ENCODE results near the gene PIGT. TPM values are rescaled to one million over a fixed set of nuclear protein-coding genes. Genes with fewer than 3 reads are reported as not detected.

Gene PIGT
- total RNA-seq: 10 to 100 TPM; 33.6 to 64.5 (median 45.6) TPM

GRCh38 chr20:45415822-45416637 is at the start of gene PIGT:
PIGT (plus strand) TSS chr20:45416141; CDS start chr20:45416157, 16 bp downstream.
- peak in 1 of 2 donors; percentile 27 for TF ChIP-seq POLR2A (IDR thresholded peaks at IDR 0.05)
- TF ChIP-seq, protein P1, sequence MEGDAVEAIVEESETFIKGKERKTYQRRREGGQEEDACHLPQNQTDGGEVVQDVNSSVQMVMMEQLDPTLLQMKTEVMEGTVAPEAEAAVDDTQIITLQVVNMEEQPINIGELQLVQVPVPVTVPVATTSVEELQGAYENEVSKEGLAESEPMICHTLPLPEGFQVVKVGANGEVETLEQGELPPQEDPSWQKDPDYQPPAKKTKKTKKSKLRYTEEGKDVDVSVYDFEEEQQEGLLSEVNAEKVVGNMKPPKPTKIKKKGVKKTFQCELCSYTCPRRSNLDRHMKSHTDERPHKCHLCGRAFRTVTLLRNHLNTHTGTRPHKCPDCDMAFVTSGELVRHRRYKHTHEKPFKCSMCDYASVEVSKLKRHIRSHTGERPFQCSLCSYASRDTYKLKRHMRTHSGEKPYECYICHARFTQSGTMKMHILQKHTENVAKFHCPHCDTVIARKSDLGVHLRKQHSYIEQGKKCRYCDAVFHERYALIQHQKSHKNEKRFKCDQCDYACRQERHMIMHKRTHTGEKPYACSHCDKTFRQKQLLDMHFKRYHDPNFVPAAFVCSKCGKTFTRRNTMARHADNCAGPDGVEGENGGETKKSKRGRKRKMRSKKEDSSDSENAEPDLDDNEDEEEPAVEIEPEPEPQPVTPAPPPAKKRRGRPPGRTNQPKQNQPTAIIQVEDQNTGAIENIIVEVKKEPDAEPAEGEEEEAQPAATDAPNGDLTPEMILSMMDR (IDR thresholded peaks at IDR 0.05): no peak
- 0 to 1% methylated on average over 45 to 52 of the region's 52 CpGs for WGBS, 2 donors
- peak; percentile 86 to 97 for DNase-seq (ENCODE audit: low spot score in 2 of 2)
- intact Hi-C loops (cut with DNase I; ENCODE audit: low total_unique reads): no loop called here
- H3K4me3 ChIP-seq (ENCODE audit: low read depth, poor library complexity, severe bottlenecking): peak within 1 kb of the TSS; percentile 96

DNA sequence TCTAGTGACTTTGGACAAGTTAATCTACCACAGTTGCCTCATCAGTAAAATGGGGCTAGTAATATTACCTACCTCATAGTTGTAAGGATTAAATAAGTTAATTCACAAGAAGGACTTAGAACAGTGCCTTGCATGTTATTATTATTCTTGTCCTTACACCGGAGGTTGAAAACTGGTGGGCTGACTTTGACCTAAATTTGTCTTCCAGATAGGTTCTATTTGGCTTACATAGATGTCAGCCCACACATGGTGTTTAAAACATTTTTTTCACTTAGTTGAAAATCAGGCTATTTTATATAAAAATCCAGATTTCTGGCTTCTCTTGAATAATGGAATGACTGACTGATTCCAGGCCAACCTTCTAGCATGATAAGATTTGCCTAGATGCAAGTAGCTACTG is 49.7 kb upstream of the PIGT start:
- WGBS, 2 donors: 83 to 91% methylated on average over 1 of the region's 1 CpG
- no peak overlapping the region for H3K4me3 ChIP-seq (ENCODE audit: low read depth, poor library complexity, severe bottlenecking)
- no peak for DNase-seq (ENCODE audit: low spot score in 2 of 2)
- intact Hi-C loops (cut with DNase I; ENCODE audit: low total_unique reads): no loop called here
- TF ChIP-seq POLR2A (IDR thresholded peaks at IDR 0.05): no peak
- TF ChIP-seq, protein P1 (IDR thresholded peaks at IDR 0.05): no peak

DNA sequence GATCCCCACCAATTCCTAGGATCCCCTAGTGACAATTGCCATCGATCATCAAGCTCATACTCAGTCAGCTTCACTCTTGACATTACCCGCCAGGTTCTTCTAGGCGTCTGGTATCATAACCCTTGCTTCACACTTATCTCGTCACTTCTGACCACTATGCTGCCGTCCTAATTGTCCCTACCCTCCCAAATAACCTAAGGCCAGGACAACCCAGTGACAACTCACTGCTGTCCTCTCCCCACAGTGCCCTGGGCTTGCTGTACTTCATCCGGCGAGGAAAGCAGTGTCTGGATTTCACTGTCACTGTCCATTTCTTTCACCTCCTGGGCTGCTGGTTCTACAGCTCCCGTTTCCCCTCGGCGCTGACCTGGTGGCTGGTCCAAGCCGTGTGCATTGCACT is 49.3 kb upstream of the PIGT start:
- TF ChIP-seq, protein P1 (IDR thresholded peaks at IDR 0.05): no peak
- TF ChIP-seq POLR2A (IDR thresholded peaks at IDR 0.05): no peak
- intact Hi-C loops (cut with DNase I; ENCODE audit: low total_unique reads): no loop called here
- 87 to 93% methylated on average over 11 of the region's 11 CpGs for WGBS, 2 donors
- H3K4me3 ChIP-seq (ENCODE audit: low read depth, poor library complexity, severe bottlenecking): no peak overlapping the region
- no peak for DNase-seq (ENCODE audit: low spot score in 2 of 2)

DNA sequence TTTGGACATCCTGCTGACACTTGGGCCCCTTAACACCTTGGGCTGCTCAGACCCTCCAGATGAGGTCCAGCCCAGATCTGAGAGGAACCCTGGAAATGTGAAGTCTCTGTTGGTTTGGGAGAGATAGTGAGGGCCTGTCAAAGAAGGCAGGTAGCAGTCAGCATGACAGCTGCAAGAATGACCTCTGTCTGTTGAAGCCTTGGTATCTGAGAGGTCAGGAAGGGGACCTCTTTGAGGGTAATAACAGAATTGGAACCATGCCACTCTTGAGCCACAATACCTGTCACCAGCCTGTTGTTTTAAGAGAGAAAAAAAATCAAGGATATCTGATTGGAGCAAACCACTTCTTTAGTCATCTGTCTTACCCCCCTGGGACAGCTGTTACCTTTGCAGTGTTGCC is 48.8 kb upstream of the PIGT start:
- TF ChIP-seq, protein P1 (IDR thresholded peaks at IDR 0.05): no peak
- no peak for TF ChIP-seq POLR2A (IDR thresholded peaks at IDR 0.05)
- no peak overlapping the region for H3K4me3 ChIP-seq (ENCODE audit: low read depth, poor library complexity, severe bottlenecking)
- DNase-seq (ENCODE audit: low spot score in 2 of 2): no peak
- intact Hi-C loops (cut with DNase I; ENCODE audit: low total_unique reads): no loop called here

GRCh38 chr20:45368221-45368980 is 47.5 kb upstream of the PIGT start:
- intact Hi-C loops (cut with DNase I; ENCODE audit: low total_unique reads): no loop called here
- DNase-seq (ENCODE audit: low spot score in 2 of 2): no peak

More at GRCh38 chr20:45368221-45368980, 47.5 kb upstream of the PIGT start:
- H3K4me3 ChIP-seq (ENCODE audit: low read depth, poor library complexity, severe bottlenecking): no peak overlapping the region
- no peak for TF ChIP-seq POLR2A (IDR thresholded peaks at IDR 0.05)
- TF ChIP-seq, protein P1 (IDR thresholded peaks at IDR 0.05): no peak
- 66 to 85% methylated on average over 6 of the region's 6 CpGs for WGBS, 2 donors
